ENCODE results near the gene NAA40. TPM values are rescaled to one million over a fixed set of nuclear protein-coding genes. Genes with fewer than 3 reads are reported as not detected.

The NAA40 gene
- polyA plus RNA-seq, 1 donor from 2014 or later, result 66.7 TPM

DNA sequence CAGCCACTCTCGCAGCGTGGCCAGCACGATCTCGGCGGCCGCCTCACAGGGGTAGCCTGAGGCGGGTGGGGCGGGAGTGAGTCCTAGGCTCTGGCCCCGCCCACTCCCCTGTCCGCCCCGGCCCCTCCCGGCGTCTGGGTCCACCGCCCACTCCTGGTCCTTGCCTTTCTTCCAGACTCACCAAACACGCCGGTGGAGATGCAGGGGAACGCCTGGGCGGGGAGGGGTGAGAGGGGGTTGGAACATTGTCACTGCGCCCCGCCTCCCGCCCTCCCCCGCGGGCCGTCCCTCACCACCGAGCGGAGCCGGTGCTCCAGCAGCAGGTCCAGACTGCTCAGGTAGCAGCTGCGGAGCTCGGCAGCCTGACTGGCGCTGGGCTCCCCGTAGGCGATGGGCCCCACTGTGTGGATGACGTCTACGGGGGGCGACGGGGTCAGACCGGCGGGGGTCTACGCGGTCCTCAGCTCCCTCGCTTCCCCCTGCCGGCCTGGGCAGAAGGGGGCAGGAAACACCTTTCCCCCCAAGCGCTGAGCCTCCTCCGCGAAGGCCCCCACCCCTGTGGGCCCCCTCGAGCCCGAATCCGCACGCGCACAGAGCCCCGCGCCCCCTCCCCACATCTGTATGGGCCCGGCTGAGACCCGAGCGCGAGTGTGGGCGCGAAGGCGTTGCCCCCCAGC lies 60.7 kb downstream of the NAA40 start:
- Histone ChIP-seq H3K27ac (ENCODE audit: low read length) (no peak overlapping the region), H3K9me3 (ENCODE audit: low read length) (no peaks in the 10 kb centered on the region), H3K4me3 (ENCODE audit: low read length) (peak overlapping the region; percentile 21), H3F3A (ENCODE audit: insufficient read depth, low read length, poor library complexity, severe bottlenecking) (no peaks in the 10 kb centered on the region), H3K4me2 (ENCODE audit: low read length) (no peak overlapping the region), H3K27me3 (ENCODE audit: insufficient read depth, low read depth, low read length) (no peaks in the 10 kb centered on the region), H2AFZ (ENCODE audit: low read depth, low read length) (no peak overlapping the region), H3K9me2 (ENCODE audit: insufficient read depth, low read length) (no peaks in the 10 kb centered on the region), H4K20me1 (ENCODE audit: insufficient read depth) (no peaks in the 10 kb centered on the region), H3K36me3 (ENCODE audit: insufficient read depth, low read length) (no peaks in the 10 kb centered on the region), H3K9ac (ENCODE audit: low read length) (peak overlapping the region; percentile 5), H3K79me2 (replicated peaks; ENCODE audit: insufficient read depth, low read length) (no peaks in the 10 kb centered on the region)
- TF ChIP-seq CTCF (IDR thresholded peaks at IDR 0.05; ENCODE audit: poor library complexity, severe bottlenecking), result peak; percentile 4
- TF ChIP-seq POLR2AphosphoS5 (IDR thresholded peaks at IDR 0.05), result no peak
- peak; percentile 6 for TF ChIP-seq RAD21 (conservative IDR thresholded peaks at IDR 0.05)

- H4K20me1 ChIP-seq (ENCODE audit: insufficient read depth), result no peaks in the 10 kb centered on the region
- no peak overlapping the region for H3K9ac ChIP-seq (ENCODE audit: low read length)
- H3F3A ChIP-seq (ENCODE audit: insufficient read depth, low read length, poor library complexity, severe bottlenecking), result no peaks in the 10 kb centered on the region
- no peak overlapping the region for H3K27ac ChIP-seq (ENCODE audit: low read length)
- TF ChIP-seq RAD21 (conservative IDR thresholded peaks at IDR 0.05) (peak; percentile 87), SMC3 (conservative IDR thresholded peaks at IDR 0.05; ENCODE audit: poor library complexity) (peak; percentile 93), EP300 (conservative IDR thresholded peaks at IDR 0.05; ENCODE audit: poor library complexity, severe bottlenecking) (no peak), MXI1 (conservative IDR thresholded peaks at IDR 0.05; ENCODE audit: poor library complexity, severe bottlenecking) (no peak), POLR2AphosphoS5 (IDR thresholded peaks at IDR 0.05) (no peak), CTCF (IDR thresholded peaks at IDR 0.05; ENCODE audit: poor library complexity, severe bottlenecking) (peak; percentile 82), TAF1 (IDR thresholded peaks at IDR 0.05; ENCODE audit: low read depth) (peak; percentile 29)
- H3K9me2 ChIP-seq (ENCODE audit: insufficient read depth, low read length), result no peaks in the 10 kb centered on the region
- no peaks in the 10 kb centered on the region for H3K27me3 ChIP-seq (ENCODE audit: insufficient read depth, low read depth, low read length)
- no peaks in the 10 kb centered on the region for H3K9me3 ChIP-seq (ENCODE audit: low read length)
- H3K36me3 ChIP-seq (ENCODE audit: insufficient read depth, low read length), result no peaks in the 10 kb centered on the region
- no peak overlapping the region for H2AFZ ChIP-seq (ENCODE audit: low read depth, low read length)
- H3K4me3 ChIP-seq (ENCODE audit: low read length), result no peak overlapping the region
- H3K4me2 ChIP-seq (ENCODE audit: low read length), result no peak overlapping the region
- H3K79me2 ChIP-seq (replicated peaks; ENCODE audit: insufficient read depth, low read length), result no peaks in the 10 kb centered on the region
Observed at GRCh38 chr11:64000026-64000739, 61.4 kb downstream of the NAA40 start.
